ENCODE data around the gene PTPRE.

The PTPRE gene

GRCh38 chr10:127897177-127897576 lies 9.7 kb upstream of the PTPRE start:
- H3K4me3 ChIP-seq (ENCODE audit: low read depth, low read length), result no peak overlapping the region
- TF ChIP-seq CTCF (IDR thresholded peaks at IDR 0.05; ENCODE audit: low read depth, low read length), result no peak
- no peak for DNase-seq (ENCODE audit: low read depth, low spot score)
- in situ Hi-C loops (cut with HindIII; ENCODE audit: low sequenced_read_pairs), result no loop called here

DNA sequence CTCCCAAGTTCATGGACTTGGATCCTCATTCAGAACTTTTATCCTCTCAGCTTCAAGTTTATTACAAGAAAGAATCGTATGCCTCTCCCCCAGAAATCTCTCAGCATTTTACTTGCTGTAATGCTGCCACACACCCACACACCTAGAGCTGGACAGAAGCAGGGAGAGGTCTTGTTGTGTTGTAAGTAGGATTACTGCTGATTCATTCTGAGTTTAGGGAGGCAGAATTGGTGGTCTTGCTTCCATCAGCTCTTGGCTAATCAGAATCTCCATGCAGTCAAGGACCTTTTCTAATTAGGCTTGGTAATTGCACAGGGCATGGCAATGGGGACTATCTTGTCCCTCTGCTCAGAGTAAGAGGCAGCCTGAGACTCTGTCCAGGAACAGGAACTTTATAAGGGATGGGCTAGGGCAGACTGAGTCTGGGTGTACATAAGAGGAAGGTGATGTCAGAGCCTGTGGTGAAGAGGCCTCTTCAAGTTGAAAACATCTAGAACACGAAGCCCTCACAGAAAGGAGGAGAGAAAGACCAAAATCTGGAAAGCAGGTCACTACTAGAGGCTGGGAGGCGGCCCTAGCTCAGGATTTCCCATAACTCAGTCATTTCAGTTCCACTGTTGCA lies 7.0 kb upstream of the PTPRE start:
- in situ Hi-C loops (cut with HindIII; ENCODE audit: low sequenced_read_pairs), result no loop called here

DNA sequence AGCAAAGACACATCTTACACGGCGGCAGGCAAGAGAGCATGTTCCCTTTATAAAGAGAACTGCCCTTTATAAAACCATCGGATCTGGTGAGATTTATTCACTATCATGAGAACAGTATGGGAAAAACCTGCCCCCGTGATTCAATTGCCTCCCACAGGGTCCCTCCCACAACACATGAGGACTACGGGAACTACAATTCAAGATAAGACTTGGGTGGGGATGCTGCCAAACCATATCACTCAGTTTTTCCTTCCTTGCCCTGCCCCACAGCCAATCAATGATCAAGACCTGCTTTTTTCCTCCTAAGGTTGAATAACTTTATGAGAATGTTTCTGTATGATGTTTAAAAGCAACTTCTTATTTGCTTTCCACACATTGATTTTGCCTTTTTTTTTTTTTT lies 3.1 kb upstream of the PTPRE start:
- no peak for DNase-seq (ENCODE audit: low read depth, low spot score)
- TF ChIP-seq CTCF (IDR thresholded peaks at IDR 0.05; ENCODE audit: low read depth, low read length), result no peak
- H3K4me3 ChIP-seq (ENCODE audit: low read depth, low read length), result no peak overlapping the region
- in situ Hi-C loops (cut with HindIII; ENCODE audit: low sequenced_read_pairs), result no loop called here

More for the DNA sequence above, 7.0 kb upstream of the PTPRE start:
- no peak for DNase-seq (ENCODE audit: low read depth, low spot score)
- TF ChIP-seq CTCF (IDR thresholded peaks at IDR 0.05; ENCODE audit: low read depth, low read length), result no peak
- no peak overlapping the region for H3K4me3 ChIP-seq (ENCODE audit: low read depth, low read length)

GRCh38 chr10:127904311-127905000 lies 2.4 kb upstream of the PTPRE start:
- no peak for TF ChIP-seq CTCF (IDR thresholded peaks at IDR 0.05; ENCODE audit: low read depth, low read length)
- DNase-seq (ENCODE audit: low read depth, low spot score), result no peak
- no peak overlapping the region for H3K4me3 ChIP-seq (ENCODE audit: low read depth, low read length)
- in situ Hi-C loops (cut with HindIII; ENCODE audit: low sequenced_read_pairs), result no loop called here

- TF ChIP-seq CTCF (IDR thresholded peaks at IDR 0.05; ENCODE audit: low read depth, low read length), result no peak
- no peak for DNase-seq (ENCODE audit: low read depth, low spot score)
Observed at GRCh38 chr10:127905001-127905847, 1.7 kb upstream of the PTPRE start.

DNA sequence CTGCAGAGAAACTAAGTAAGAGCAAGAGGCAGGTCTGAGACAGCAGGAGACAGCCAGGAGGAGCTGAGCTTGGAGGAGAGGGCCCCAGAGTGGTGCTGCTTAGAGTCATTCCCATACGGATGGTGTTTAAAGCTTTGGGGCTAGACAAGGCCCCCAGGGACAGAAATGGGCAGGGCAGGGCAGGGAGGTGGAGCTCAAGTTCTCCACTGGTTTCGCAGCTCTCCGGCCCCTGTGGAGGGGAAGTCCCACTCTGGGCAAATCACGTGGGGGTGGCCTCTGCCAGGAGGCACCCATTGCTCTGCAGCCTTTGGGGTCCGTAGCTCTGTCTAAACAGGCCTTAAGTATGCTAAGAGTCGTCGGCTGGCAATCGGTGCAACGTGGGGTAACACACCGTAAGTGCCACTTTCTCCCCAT lies 1.0 kb upstream of the PTPRE start:
- no peak for DNase-seq (ENCODE audit: low read depth, low spot score)
- no peak overlapping the region for H3K4me3 ChIP-seq (ENCODE audit: low read depth, low read length)
- no peak for TF ChIP-seq CTCF (IDR thresholded peaks at IDR 0.05; ENCODE audit: low read depth, low read length)
- in situ Hi-C loops (cut with HindIII; ENCODE audit: low sequenced_read_pairs), result no loop called here

More at GRCh38 chr10:127905001-127905847, 1.7 kb upstream of the PTPRE start:
- H3K4me3 ChIP-seq (ENCODE audit: low read depth, low read length), result no peak overlapping the region
- in situ Hi-C loops (cut with HindIII; ENCODE audit: low sequenced_read_pairs), result no loop called here
